ENCODE results near the gene NTM. TPM values are rescaled to one million over a fixed set of nuclear protein-coding genes. Genes with fewer than 3 reads are reported as not detected.

Gene NTM
- polyA plus RNA-seq, 1 donor (not counting 4 experiments of a cell fraction or from before 2014, with no cell fraction given) = 47.9 TPM

GRCh38 chr11:132301900-132302299, 931.5 kb downstream of the NTM start:
- Histone ChIP-seq H3K9ac (ENCODE audit: control insufficient read depth, extremely low read depth, insufficient read depth, low read length) (no peak overlapping the region), H3K36me3 (ENCODE audit: control insufficient read depth in 2 of 2, extremely low read depth in 1 of 2, insufficient read depth in 2 of 2, low read length in 2 of 2) (no peaks in the 10 kb centered on the region), H2AFZ (ENCODE audit: control insufficient read depth, low read length) (no peak overlapping the region), H3K4me1 (ENCODE audit: control insufficient read depth, extremely low read depth, insufficient read depth, low read length) (no peaks in the 10 kb centered on the region), H3K27ac (ENCODE audit: control insufficient read depth, insufficient read depth, low read length) (no peak overlapping the region), H3K27me3 (ENCODE audit: control insufficient read depth, extremely low read depth, insufficient read depth, low read length) (no peaks in the 10 kb centered on the region), H3K4me2 (ENCODE audit: control insufficient read depth, extremely low read depth, insufficient read depth, low read depth, low read length) (no peak overlapping the region), H3K4me3 (ENCODE audit: control insufficient read depth in 2 of 3, extremely low read depth in 1 of 3, insufficient read depth in 2 of 3, low read depth in 1 of 3, low read length in 3 of 3) (no peak overlapping the region), H3K9me3 (ENCODE audit: control insufficient read depth, low read depth, low read length) (no peaks in the 10 kb centered on the region), H3K79me2 (ENCODE audit: control insufficient read depth, insufficient read depth, low read length) (no peaks in the 10 kb centered on the region), H3K9me1 (ENCODE audit: control insufficient read depth, extremely low read depth, insufficient read depth, low read length) (no peaks in the 10 kb centered on the region), H4K20me1 (ENCODE audit: control insufficient read depth, extremely low read depth, insufficient read depth, low read length) (no peaks in the 10 kb centered on the region)
- FAIRE-seq (no peak), DNase-seq (ENCODE audit: low read depth, low spot score) (no peak)
- TF ChIP-seq, protein P1, sequence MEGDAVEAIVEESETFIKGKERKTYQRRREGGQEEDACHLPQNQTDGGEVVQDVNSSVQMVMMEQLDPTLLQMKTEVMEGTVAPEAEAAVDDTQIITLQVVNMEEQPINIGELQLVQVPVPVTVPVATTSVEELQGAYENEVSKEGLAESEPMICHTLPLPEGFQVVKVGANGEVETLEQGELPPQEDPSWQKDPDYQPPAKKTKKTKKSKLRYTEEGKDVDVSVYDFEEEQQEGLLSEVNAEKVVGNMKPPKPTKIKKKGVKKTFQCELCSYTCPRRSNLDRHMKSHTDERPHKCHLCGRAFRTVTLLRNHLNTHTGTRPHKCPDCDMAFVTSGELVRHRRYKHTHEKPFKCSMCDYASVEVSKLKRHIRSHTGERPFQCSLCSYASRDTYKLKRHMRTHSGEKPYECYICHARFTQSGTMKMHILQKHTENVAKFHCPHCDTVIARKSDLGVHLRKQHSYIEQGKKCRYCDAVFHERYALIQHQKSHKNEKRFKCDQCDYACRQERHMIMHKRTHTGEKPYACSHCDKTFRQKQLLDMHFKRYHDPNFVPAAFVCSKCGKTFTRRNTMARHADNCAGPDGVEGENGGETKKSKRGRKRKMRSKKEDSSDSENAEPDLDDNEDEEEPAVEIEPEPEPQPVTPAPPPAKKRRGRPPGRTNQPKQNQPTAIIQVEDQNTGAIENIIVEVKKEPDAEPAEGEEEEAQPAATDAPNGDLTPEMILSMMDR (optimal IDR thresholded peaks at IDR 0.05 in 1 of 3, IDR thresholded peaks at IDR 0.05 in 1 of 3, conservative IDR thresholded peaks at IDR 0.05 in 1 of 3; ENCODE audit: extremely low read depth in 1 of 3, insufficient read depth in 2 of 3, low read length in 3 of 3) = no peak
- TF ChIP-seq EZH2 (IDR thresholded peaks at IDR 0.05; ENCODE audit: low read length) = no peak
- dilution Hi-C loops (cut with MboI; ENCODE audit: extremely low pct_ligation_motif_present, low sequenced_read_pairs) = no loop called here

DNA sequence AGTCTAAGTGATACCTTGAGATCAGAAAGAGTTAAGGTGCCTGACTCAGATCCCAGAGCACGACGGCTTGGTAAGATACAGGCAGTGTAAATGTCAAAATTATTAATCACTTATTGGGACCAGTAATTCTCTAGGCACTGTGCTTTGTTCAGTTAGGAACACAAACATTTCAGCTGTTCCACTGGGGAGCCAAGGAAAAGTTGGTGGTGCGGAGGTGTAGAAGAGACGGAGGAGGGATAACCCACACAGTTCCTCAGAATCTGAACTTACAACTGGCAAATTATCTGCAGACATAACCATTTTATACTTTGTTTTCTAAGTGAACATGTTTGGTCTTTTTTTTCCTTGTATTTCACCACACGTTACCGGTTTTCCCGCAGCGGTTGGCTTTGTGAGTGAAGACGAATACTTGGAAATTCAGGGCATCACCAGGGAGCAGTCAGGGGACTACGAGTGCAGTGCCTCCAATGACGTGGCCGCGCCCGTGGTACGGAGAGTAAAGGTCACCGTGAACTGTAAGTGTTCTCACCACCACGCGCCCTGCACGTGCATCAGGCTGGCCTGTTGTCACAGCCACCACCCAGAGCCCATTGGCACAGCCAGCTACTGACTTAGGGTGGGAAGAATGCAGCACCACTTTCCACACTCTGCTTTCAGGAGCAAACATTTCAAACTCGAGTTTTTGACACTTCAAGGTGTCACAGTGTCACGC, 937.0 kb downstream of the NTM start:
- no peak overlapping the region for H3K27ac ChIP-seq (ENCODE audit: control insufficient read depth, insufficient read depth, low read length)
- H4K20me1 ChIP-seq (ENCODE audit: control insufficient read depth, extremely low read depth, insufficient read depth, low read length) = no peaks in the 10 kb centered on the region
- dilution Hi-C loops (cut with MboI; ENCODE audit: extremely low pct_ligation_motif_present, low sequenced_read_pairs) = no loop called here
- no peaks in the 10 kb centered on the region for H3K9me1 ChIP-seq (ENCODE audit: control insufficient read depth, extremely low read depth, insufficient read depth, low read length)
- H3K27me3 ChIP-seq (ENCODE audit: control insufficient read depth, extremely low read depth, insufficient read depth, low read length) = no peaks in the 10 kb centered on the region
- no peak for TF ChIP-seq EZH2 (IDR thresholded peaks at IDR 0.05; ENCODE audit: low read length)
- no peak overlapping the region for H3K9ac ChIP-seq (ENCODE audit: control insufficient read depth, extremely low read depth, insufficient read depth, low read length)
- H3K4me1 ChIP-seq (ENCODE audit: control insufficient read depth, extremely low read depth, insufficient read depth, low read length) = peaks cover 8% of the 10 kb centered on the region
- no peaks in the 10 kb centered on the region for H3K36me3 ChIP-seq (ENCODE audit: control insufficient read depth in 2 of 2, extremely low read depth in 1 of 2, insufficient read depth in 2 of 2, low read length in 2 of 2)
- DNase-seq (ENCODE audit: low read depth, low spot score) (no peak), FAIRE-seq (no peak)
- no peak overlapping the region for H3K4me3 ChIP-seq (ENCODE audit: control insufficient read depth in 2 of 3, extremely low read depth in 1 of 3, insufficient read depth in 2 of 3, low read depth in 1 of 3, low read length in 3 of 3)
- H3K9me3 ChIP-seq (ENCODE audit: control insufficient read depth, low read depth, low read length) = no peaks in the 10 kb centered on the region
- no peak overlapping the region for H2AFZ ChIP-seq (ENCODE audit: control insufficient read depth, low read length)
- no peak overlapping the region for H3K4me2 ChIP-seq (ENCODE audit: control insufficient read depth, extremely low read depth, insufficient read depth, low read depth, low read length)
- H3K79me2 ChIP-seq (ENCODE audit: control insufficient read depth, insufficient read depth, low read length) = no peaks in the 10 kb centered on the region
